HAP-1 (cell line): Measurements from ENCODE around the gene CYP19A1.
"Not testable (repeated sequence)": the region's sequence is repeated elsewhere in the genome, so short reads cannot be mapped to it uniquely, and the experiment has no call there.

Experiments used
- DNase-seq, 2 experiments: peaks; one replicate each; pipeline ENCODE4 v3.0.0-alpha.2; 2016 to 2020; ENCODE audit warnings: low spot score in 2 of 2
- H3K27me3 ChIP-seq: fragments of 250-450 bp; sonication (Bioruptor Pico); 2 replicates; pipeline ENCODE4 v1.5.1; 2020; ENCODE audit warnings: low read depth, mild to moderate bottlenecking, moderate library complexity
- H3K36me3 ChIP-seq: fragments of 250-450 bp; sonication (Bioruptor Pico); replicated peaks from 2 replicates; pipeline ENCODE4 v1.5.1; 2020; ENCODE audit warnings: mild to moderate bottlenecking
- H3K4me1 ChIP-seq: fragments of 250-450 bp; sonication (Bioruptor Pico); 2 replicates; pipeline ENCODE4 v1.5.1; 2020; ENCODE audit warnings: mild to moderate bottlenecking
- H3K4me3 ChIP-seq: fragments of 250-450 bp; sonication (Bioruptor Pico); 2 replicates; pipeline ENCODE4 v1.5.1; 2020; ENCODE audit warnings: mild to moderate bottlenecking, moderate library complexity
- H3K9me3 ChIP-seq: fragments of 250-450 bp; sonication (Bioruptor Pico); 2 replicates; pipeline ENCODE4 v1.5.1; 2020; ENCODE audit warnings: mild to moderate bottlenecking, moderate library complexity
- in situ Hi-C: fragments of 300-500 bp; cut with MboI; formaldehyde crosslinking; loops from 3 replicates; pipeline ENCODE4 v1.14.3; 2020; ENCODE audit warnings: low sequenced_read_pairs, inconsistent platforms, mixed read lengths

The CYP19A1 gene

DNA sequence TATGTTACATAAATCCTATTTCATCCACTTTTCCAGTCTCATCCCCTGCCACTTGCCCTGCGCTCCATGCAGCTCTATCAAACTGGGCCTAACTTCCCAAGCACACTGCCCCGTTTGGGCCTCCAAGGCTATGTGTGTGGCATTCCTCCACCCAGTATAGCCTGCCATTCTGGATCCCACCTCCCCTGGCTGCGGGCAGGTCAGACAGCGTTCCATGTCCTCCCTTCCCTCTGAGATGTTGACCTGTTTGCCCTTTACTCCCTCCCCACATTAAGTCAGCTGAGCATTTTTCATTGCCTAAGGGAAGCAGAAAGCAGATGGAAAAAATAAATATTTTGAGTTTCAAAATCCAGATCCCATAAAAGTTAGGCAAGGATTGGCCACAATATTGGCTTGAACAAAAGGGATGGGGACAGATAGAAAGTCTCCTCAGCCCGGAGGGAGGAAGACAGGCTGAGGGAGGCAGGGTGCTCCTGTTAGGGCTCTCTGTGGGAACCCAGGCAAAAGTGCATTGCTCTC, 73.3 kb downstream of the CYP19A1 start:
- peaks cover 6% of the 10 kb centered on the region for H3K27me3 ChIP-seq
- in situ Hi-C loops: no loop called here
- no peaks in the 10 kb centered on the region for H3K9me3 ChIP-seq
- no peaks in the 10 kb centered on the region; the same call in 1 of the 2 replicates for H3K4me1 ChIP-seq
- H3K36me3 ChIP-seq: no peaks in the 10 kb centered on the region
- DNase-seq: no peak
- no peak overlapping the region for H3K4me3 ChIP-seq

GRCh38 chr15:51263726-51264125, 74.7 kb downstream of the CYP19A1 start:
- H3K4me3 ChIP-seq: no peak overlapping the region
- no peaks in the 10 kb centered on the region for H3K36me3 ChIP-seq
- H3K9me3 ChIP-seq: no peaks in the 10 kb centered on the region
- no peak for DNase-seq
- in situ Hi-C loops: no loop called here
- no peaks in the 10 kb centered on the region; the same call in 1 of the 2 replicates for H3K4me1 ChIP-seq
- H3K27me3 ChIP-seq: peaks cover 6% of the 10 kb centered on the region

- in situ Hi-C loops: no loop called here
- peaks cover 6% of the 10 kb centered on the region for H3K27me3 ChIP-seq
- no peak for DNase-seq
- H3K36me3 ChIP-seq: no peaks in the 10 kb centered on the region
- H3K9me3 ChIP-seq: no peaks in the 10 kb centered on the region
- no peak overlapping the region for H3K4me3 ChIP-seq
- no peaks in the 10 kb centered on the region; the same call in 1 of the 2 replicates for H3K4me1 ChIP-seq
Observed at GRCh38 chr15:51263116-51263515, 75.3 kb downstream of the CYP19A1 start.

DNA sequence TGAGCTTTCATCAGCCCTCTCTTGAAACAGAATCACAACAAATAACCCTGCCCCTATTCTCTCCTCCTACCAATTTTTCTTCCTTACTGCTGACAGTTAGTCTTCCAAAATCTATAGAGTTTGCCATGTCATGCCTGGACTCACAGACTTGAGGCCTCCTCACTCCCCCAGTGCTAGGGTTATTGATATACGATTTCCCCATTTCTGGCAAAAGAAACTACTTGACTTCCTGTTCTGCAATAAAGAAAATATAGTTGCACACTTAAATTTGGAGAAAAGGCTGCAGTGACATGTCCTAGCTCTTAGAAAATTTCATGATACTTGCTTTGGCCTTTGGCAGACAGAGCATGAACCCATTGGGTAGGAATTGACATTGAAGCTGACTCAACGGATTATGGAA, 75.9 kb downstream of the CYP19A1 start:
- Histone ChIP-seq H3K4me3 (no peak overlapping the region), H3K4me1 (no peaks in the 10 kb centered on the region; the same call in 1 of the 2 replicates), H3K36me3 (no peaks in the 10 kb centered on the region), H3K27me3 (peaks cover 3% of the 10 kb centered on the region; the same call in 1 of the 2 replicates), H3K9me3 (no peaks in the 10 kb centered on the region)
- DNase-seq: no peak
- in situ Hi-C loops: no loop called here

- in situ Hi-C loops, H3K4me1 ChIP-seq, DNase-seq, H3K36me3 ChIP-seq, H3K4me3 ChIP-seq, H3K9me3 ChIP-seq, H3K27me3 ChIP-seq: not testable (repeated sequence)
Observed at GRCh38 chr15:51261113-51261512, 77.3 kb downstream of the CYP19A1 start.

DNA sequence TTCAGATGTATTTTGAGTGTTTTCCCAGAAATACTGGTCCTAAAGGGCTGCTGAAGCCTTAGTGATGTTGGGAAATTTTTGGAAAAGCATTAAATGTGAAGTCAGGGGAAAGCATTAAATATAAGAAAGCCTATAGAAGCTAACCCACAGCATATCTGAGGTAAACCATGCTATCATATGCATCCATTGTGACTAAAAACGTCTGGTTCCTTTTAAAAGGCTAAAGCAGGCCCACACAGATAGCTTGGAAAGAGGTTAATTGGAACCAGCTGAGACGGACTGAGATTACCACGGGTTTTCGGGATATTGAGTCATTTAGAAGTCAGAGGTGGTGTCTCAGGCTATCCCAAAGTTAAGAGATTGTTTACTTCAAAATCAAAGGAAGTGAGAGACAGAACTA, 78.2 kb downstream of the CYP19A1 start:
- Histone ChIP-seq H3K4me1 (no peaks in the 10 kb centered on the region), H3K9me3 (no peaks in the 10 kb centered on the region), H3K36me3 (no peaks in the 10 kb centered on the region), H3K27me3 (no peaks in the 10 kb centered on the region), H3K4me3 (no peak overlapping the region)
- no peak for DNase-seq
- in situ Hi-C loops: no loop called here

- Histone ChIP-seq H3K36me3 (no peaks in the 10 kb centered on the region), H3K4me3 (no peak overlapping the region), H3K4me1 (no peaks in the 10 kb centered on the region), H3K27me3 (no peaks in the 10 kb centered on the region), H3K9me3 (no peaks in the 10 kb centered on the region)
- no peak for DNase-seq
- in situ Hi-C loops: no loop called here
Observed at GRCh38 chr15:51255533-51255932, 82.9 kb downstream of the CYP19A1 start.

DNA sequence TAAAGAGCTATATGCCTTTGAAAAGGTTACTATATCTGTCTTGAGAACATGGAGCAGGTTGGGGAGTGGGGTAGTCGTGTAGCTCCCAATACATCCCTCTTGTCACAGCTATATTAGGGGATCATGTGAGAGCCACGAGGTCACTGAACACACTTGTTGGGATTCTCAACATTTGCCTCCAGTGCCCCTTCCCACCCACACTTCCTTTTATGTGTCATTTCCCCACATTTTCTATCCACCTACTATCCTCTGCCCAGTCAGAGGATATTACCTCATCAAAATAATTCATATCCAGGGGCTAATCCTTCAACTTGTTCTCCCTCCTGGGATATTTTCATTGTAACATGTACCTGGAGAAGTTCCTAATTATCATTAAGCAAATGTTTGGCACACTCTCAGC, 85.0 kb downstream of the CYP19A1 start:
- H3K4me3 ChIP-seq: no peak overlapping the region
- H3K27me3 ChIP-seq: no peaks in the 10 kb centered on the region
- H3K4me1 ChIP-seq: no peaks in the 10 kb centered on the region
- in situ Hi-C loops: no loop called here
- no peaks in the 10 kb centered on the region for H3K36me3 ChIP-seq
- no peaks in the 10 kb centered on the region for H3K9me3 ChIP-seq
- DNase-seq: no peak

- Histone ChIP-seq H3K4me3 (no peak overlapping the region), H3K9me3 (no peaks in the 10 kb centered on the region), H3K27me3 (no peaks in the 10 kb centered on the region), H3K4me1 (no peaks in the 10 kb centered on the region), H3K36me3 (no peaks in the 10 kb centered on the region)
- in situ Hi-C loops: no loop called here
- DNase-seq: no peak
Observed at GRCh38 chr15:51252671-51253070, 85.7 kb downstream of the CYP19A1 start.

DNA sequence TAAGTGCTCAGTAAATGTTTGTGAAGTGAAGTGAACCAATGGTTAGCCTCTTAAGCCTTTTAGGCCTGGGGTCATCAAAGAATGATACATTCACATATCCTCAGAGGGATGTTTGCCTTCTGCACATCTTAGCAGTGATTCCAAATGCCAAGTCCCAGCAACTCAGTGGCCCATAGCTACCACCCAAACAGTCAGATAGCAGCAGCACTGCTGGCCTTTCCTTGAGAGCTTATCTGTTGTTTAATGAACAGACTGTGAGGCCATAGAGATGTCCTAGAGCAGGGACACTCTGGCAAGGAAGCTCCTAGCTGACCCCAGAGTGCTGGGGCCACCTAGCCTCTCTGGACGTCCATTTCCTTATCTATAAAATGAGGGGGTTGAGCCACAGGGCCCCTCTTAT, 86.8 kb downstream of the CYP19A1 start:
- in situ Hi-C loops: no loop called here
- H3K4me3 ChIP-seq: no peak overlapping the region
- no peaks in the 10 kb centered on the region for H3K4me1 ChIP-seq
- no peak for DNase-seq
- H3K9me3 ChIP-seq: no peaks in the 10 kb centered on the region
- no peaks in the 10 kb centered on the region for H3K27me3 ChIP-seq
- H3K36me3 ChIP-seq: no peaks in the 10 kb centered on the region

- in situ Hi-C loops: no loop called here
- Histone ChIP-seq H3K36me3 (no peaks in the 10 kb centered on the region), H3K4me3 (no peak overlapping the region), H3K27me3 (no peaks in the 10 kb centered on the region), H3K9me3 (no peaks in the 10 kb centered on the region), H3K4me1 (no peaks in the 10 kb centered on the region)
- DNase-seq: no peak
Observed at GRCh38 chr15:51250217-51251011, 88.0 kb downstream of the CYP19A1 start.

DNA sequence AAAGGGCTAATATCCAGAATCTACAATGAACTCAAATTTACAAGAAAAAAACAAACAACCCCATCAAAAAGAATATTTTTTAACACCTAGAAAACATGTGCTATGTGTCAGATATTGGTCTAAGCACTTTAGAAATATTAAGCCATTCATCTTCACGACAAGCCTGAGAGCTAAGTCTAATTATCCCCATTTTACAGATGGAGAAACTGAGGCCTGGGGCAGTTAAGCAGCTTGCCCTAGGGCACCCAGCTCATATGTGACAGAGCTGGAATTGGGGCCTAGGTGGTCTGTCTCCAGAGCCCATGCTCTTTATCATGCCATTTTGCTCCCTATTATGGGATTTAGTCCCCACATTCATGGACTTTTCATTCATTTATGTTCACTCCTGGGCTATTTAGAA, 92.8 kb downstream of the CYP19A1 start:
- Histone ChIP-seq H3K4me1 (no peaks in the 10 kb centered on the region), H3K27me3 (0 out of 2 replicates have a peak, but pooled peaks cover 3% of the 10 kb centered on the region), H3K9me3 (no peaks in the 10 kb centered on the region), H3K36me3 (no peaks in the 10 kb centered on the region), H3K4me3 (no peak overlapping the region)
- no peak for DNase-seq
- in situ Hi-C loops: no loop called here

DNA sequence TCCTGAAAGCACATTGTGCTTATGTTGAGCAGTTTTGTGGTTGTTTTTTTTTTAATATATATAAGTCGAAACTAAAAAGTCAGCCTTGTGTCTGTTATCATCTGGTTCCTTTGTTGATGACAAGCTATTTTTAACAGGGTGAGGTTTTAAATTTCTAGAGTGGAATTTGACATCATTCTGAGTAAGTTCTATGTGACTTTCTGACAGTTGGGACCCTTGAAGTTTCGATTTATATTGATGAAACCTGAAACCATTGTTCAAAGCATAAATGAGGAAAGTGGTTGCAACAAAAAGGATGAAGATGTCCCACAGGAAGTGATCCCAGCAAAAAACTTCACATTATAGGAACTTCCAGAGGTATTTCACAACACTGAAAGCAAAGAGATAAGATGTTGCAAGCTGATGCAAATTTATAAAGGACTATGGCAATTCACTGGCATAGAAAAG, 94.0 kb downstream of the CYP19A1 start:
- Histone ChIP-seq H3K4me1 (no peaks in the 10 kb centered on the region), H3K27me3 (0 out of 2 replicates have a peak, but pooled peaks cover 3% of the 10 kb centered on the region), H3K9me3 (no peaks in the 10 kb centered on the region), H3K4me3 (no peak overlapping the region), H3K36me3 (no peaks in the 10 kb centered on the region)
- in situ Hi-C loops: no loop called here
- DNase-seq: no peak

GRCh38 chr15:51243774-51244173, 94.6 kb downstream of the CYP19A1 start:
- no peak for DNase-seq
- in situ Hi-C loops: no loop called here
- Histone ChIP-seq H3K4me1 (no peaks in the 10 kb centered on the region), H3K27me3 (0 out of 2 replicates have a peak, but pooled peaks cover 3% of the 10 kb centered on the region), H3K4me3 (no peak overlapping the region), H3K36me3 (no peaks in the 10 kb centered on the region), H3K9me3 (no peaks in the 10 kb centered on the region)
